Coronary artery (tissue), 2 donors: ENCODE results near the gene EXTL1.

ENCODE experiments used
- DNase-seq: peaks from one replicate; pipeline ENCODE4 v3.0.0-alpha.2; 2017; ENCODE audit warnings: low spot score
- H3K27ac ChIP-seq, 2 donors: fragments of 200-600 bp; sonication (generic); one replicate each; pipeline ENCODE4 v1.5.1; 2016 to 2019
- H3K4me3 ChIP-seq: fragments of 200-600 bp; sonication (generic); 2 replicates; pipeline ENCODE4 v1.5.1; 2016; ENCODE audit warnings: mild to moderate bottlenecking, moderate library complexity
- TF ChIP-seq, protein P1 (sequence below): fragments of 200-600 bp; sonication (generic); IDR thresholded peaks from one replicate; pipeline ENCODE4 v1.5.1; 2019; ENCODE audit warnings: antibody characterized with exemption

Gene EXTL1

DNA sequence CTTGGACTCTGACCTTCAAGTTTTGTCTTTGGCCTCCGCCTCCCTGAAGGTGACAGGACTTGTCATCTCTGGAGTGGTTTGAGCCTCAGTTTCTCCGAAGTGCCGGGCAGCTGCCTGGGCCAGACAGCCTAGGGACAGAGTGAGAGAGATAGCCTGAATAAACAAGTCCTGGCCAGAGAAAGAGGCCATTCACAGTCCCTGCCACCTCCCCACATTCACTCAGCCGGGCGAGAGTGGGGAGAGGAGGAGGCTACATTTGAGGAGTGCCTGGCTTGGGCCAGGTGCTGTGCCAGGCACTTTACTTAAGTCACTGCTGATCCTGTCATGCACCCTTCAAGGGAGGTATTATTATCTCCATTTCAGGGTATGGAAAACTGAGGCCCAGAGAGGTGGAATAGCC lies 3.5 kb downstream of the EXTL1 start:
- TF ChIP-seq, protein P1, sequence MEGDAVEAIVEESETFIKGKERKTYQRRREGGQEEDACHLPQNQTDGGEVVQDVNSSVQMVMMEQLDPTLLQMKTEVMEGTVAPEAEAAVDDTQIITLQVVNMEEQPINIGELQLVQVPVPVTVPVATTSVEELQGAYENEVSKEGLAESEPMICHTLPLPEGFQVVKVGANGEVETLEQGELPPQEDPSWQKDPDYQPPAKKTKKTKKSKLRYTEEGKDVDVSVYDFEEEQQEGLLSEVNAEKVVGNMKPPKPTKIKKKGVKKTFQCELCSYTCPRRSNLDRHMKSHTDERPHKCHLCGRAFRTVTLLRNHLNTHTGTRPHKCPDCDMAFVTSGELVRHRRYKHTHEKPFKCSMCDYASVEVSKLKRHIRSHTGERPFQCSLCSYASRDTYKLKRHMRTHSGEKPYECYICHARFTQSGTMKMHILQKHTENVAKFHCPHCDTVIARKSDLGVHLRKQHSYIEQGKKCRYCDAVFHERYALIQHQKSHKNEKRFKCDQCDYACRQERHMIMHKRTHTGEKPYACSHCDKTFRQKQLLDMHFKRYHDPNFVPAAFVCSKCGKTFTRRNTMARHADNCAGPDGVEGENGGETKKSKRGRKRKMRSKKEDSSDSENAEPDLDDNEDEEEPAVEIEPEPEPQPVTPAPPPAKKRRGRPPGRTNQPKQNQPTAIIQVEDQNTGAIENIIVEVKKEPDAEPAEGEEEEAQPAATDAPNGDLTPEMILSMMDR: no peak
- Histone ChIP-seq H3K4me3 (no peak overlapping the region), H3K27ac (peak overlapping the region in 1 of 2 donors; percentile 11)
- no peak for DNase-seq

DNA sequence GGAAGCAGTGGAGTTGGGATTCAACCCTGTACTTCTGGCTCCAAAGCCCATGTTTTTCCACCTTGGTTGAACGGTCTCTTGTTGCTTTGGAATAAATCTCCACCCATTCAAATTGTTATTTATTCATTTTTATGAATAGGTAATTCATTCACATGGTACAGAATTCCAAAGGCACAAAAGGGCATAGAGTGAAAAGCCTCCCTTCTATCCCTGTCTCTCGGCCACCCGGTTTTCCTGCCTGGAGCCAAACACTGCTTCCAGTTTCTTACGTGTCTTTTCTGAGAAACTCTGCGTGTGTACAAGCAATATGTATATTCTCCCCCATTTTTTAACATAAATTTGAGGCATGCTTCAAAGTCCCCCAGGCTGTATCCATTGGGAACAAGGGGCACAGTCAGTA lies 3.9 kb downstream of the EXTL1 start:
- TF ChIP-seq, protein P1: no peak
- no peak overlapping the region for H3K27ac ChIP-seq
- no peak overlapping the region for H3K4me3 ChIP-seq
- DNase-seq: no peak

DNA sequence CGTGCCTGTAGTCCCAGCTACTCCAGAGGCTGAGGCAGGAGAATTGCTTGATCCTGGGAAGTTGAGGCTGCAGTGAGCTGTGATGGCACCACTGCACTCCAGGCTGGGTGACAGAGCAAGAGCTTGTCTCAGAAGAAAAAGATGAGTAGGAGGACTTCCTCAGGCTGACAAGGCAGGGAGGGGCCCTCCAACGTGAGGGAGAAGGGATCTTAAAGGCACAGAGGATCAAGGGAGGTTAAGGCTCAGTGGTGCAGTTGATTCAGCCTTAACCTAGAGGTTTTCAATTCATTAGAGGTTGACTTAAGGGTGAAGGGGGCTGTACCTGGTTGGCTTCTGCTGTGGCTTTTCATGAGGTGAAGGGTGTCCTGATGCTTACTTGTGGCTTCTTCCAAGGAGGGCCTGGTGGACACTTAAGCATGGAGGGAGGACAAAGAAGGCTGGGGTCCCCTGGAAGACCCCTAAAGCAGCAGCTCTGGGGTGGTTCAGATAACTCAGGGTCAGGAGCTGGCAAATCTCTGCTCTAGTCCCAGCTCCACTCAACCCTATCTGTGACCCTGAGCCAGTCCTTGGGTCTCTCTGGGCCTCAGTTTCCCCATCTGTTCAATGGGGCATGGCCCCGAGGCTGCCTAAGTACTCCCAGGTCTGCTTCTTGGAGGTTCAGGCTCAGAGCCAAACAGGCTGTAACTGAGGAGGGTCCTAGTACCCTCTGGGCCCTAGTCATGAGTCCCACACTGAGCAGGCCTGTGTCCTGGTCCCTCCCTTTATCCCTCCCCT lies 6.3 kb downstream of the EXTL1 start:
- no peak overlapping the region for H3K27ac ChIP-seq
- no peak for DNase-seq
- TF ChIP-seq, protein P1: no peak
- H3K4me3 ChIP-seq: no peak overlapping the region

DNA sequence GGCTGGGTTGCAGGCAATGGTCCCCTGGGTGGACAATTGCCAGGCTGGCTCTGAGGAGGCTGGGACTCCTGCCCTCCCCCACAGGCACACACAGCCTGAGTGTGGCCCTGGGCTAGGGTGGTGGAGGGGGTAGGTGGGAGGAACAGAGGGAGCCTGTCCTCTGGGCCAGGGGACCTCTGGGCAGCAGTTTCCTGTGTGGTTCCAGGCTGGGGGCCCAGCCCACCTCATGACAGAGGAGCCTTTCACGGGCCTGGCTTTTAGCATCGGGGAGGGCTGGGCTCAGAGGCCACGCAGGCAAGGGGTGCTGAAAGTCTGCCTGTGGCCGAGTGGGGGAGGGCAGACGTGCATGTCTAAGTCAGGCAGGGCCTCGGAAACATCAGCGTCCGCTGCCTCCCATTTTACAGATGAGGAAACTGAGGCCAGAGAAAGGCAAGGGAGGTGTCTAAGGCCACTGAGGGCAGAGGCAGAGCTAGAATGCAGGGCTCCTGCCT lies 7.0 kb downstream of the EXTL1 start:
- no peak overlapping the region for H3K27ac ChIP-seq
- no peak overlapping the region for H3K4me3 ChIP-seq
- TF ChIP-seq, protein P1: no peak
- no peak for DNase-seq

DNA sequence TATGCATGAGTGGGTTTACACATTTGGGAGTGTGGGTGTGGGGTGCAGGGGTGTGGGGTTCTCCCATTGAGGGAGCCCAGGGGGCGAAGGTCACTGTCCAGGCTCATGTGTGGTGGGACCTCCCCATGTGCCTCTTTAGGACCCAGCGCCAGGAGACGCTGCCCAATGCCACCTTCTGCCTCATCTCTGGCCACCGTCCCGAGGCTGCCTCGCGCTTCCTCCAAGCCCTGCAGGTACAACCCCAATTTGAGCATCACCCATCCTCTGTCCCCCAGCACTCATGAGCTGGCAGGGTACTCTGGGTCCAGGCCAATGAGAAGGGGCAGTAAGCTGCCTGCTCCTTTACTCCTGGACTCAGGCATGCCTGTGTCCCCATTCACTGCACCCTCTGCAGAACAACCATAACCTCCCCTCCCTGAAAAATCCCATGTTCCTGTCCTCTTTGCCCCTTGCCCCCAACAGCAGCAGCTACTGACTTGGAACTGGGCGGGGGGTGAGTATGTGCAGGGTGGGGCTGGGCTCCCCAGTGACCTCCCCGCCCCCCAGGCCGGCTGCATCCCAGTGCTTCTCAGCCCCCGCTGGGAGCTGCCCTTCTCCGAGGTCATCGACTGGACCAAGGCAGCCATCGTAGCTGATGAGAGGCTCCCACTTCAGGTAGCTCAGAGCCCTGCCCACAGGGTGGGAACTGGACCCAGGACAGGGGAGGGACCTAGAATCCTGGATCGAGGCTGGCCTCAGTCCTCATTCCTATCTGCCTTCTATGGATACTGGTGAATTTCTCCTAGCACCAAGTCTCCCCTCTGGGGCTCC lies 7.7 kb downstream of the EXTL1 start:
- Histone ChIP-seq H3K27ac (no peak overlapping the region), H3K4me3 (no peak overlapping the region)
- DNase-seq: no peak
- TF ChIP-seq, protein P1: no peak

DNA sequence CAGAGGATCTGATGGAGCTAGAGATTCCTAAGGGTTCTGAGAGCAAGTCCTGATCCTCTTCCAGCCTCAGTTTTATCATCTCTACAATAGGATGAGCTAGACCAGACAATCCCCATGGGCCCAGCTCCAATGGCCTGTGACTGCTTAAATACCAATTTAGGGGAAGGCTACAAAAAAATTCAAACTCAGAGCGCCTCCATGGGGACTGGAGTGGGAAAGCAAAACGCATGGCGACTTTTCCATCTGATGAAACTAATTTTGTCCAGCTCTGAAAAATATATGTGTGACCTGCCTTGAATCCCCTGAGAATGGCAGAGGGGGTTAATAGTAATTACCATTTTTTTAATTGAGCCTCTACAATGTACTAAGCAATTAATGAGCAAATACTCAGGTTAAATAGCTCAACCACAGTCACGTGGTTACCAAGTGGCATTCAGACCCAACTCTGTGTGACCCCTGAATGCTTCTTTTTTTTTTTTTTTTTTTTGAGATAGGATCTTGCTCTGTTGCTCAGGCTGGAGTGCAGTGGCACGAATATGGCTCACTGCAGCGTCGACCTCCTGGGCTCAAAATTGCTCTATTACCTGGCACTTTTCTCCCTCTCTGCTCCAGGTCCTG lies 8.4 kb downstream of the EXTL1 start:
- no peak overlapping the region for H3K4me3 ChIP-seq
- no peak for DNase-seq
- TF ChIP-seq, protein P1: no peak
- H3K27ac ChIP-seq: no peak overlapping the region
